Globus pallidus (tissue), 1 donor: ENCODE results near the gene ANKRD17.

Experiments used
- DNase-seq: peaks from one replicate; pipeline ENCODE4 v3.0.0-alpha.2; 2015; ENCODE audit warnings: low spot score

Gene ANKRD17

GRCh38 chr4:73129319-73129718 lies 129.3 kb downstream of the ANKRD17 start:
- no peak for DNase-seq

GRCh38 chr4:73127839-73128453 lies 130.7 kb downstream of the ANKRD17 start:
- DNase-seq: peak; percentile 60

GRCh38 chr4:73109493-73109892 lies 149.1 kb downstream of the ANKRD17 start:
- no peak for DNase-seq

GRCh38 chr4:73104695-73105094 lies 153.9 kb downstream of the ANKRD17 start:
- no peak for DNase-seq

- DNase-seq: no peak
These were observed 154.6 kb downstream of the ANKRD17 start for GRCh38 chr4:73103799-73104503.

GRCh38 chr4:73099143-73099542 lies 159.5 kb downstream of the ANKRD17 start:
- no peak for DNase-seq

GRCh38 chr4:73098713-73099112 lies 159.9 kb downstream of the ANKRD17 start:
- no peak for DNase-seq

- peak; percentile 5 for DNase-seq
These were observed 160.6 kb downstream of the ANKRD17 start for GRCh38 chr4:73098016-73098415.

- DNase-seq: no peak
These were observed 165.7 kb downstream of the ANKRD17 start for GRCh38 chr4:73092868-73093267.

GRCh38 chr4:73090738-73091137 lies 167.9 kb downstream of the ANKRD17 start:
- DNase-seq: no peak

- no peak for DNase-seq
These were observed 170.7 kb downstream of the ANKRD17 start for GRCh38 chr4:73087871-73088270.

GRCh38 chr4:73086095-73086868 lies 172.3 kb downstream of the ANKRD17 start:
- DNase-seq: no peak

GRCh38 chr4:73080789-73081188 lies 177.8 kb downstream of the ANKRD17 start:
- no peak for DNase-seq

- DNase-seq: no peak
These were observed 182.8 kb downstream of the ANKRD17 start for GRCh38 chr4:73075832-73076231.

GRCh38 chr4:73070074-73070390 lies 188.6 kb downstream of the ANKRD17 start:
- DNase-seq: no peak

GRCh38 chr4:73069338-73070073 lies 189.1 kb downstream of the ANKRD17 start, which contains the start of gene COX18:
Gene COX18 (minus strand): TSS chr4:73069716. CDS start chr4:73069649, 67 bp downstream.
- DNase-seq: peak; percentile 98

GRCh38 chr4:73068491-73069337 lies 189.9 kb downstream of the ANKRD17 start:
- peak; percentile 17 for DNase-seq

GRCh38 chr4:73067971-73068394 lies 190.6 kb downstream of the ANKRD17 start:
- no peak for DNase-seq

- no peak for DNase-seq
These were observed 191.7 kb downstream of the ANKRD17 start for GRCh38 chr4:73066928-73067327.

- no peak for DNase-seq
These were observed 192.2 kb downstream of the ANKRD17 start for GRCh38 chr4:73066445-73066844.

GRCh38 chr4:73064536-73064935 lies 194.1 kb downstream of the ANKRD17 start:
- DNase-seq: no peak
